ENCODE results near the gene SHKBP1. TPM values are rescaled to one million over a fixed set of nuclear protein-coding genes. Genes with fewer than 3 reads are reported as not detected.

The SHKBP1 gene
- total and polyA plus RNA-seq, 4 donors = 21.1 to 191 (median 97.1) TPM

- Histone ChIP-seq H3K9ac (ENCODE audit: insufficient read depth in 1 of 2, low read length in 2 of 2) (no peak overlapping the region), H3K9me3 (ENCODE audit: control insufficient read depth in 4 of 4, insufficient read depth in 3 of 4, low read length in 3 of 4) (no peaks in the 10 kb centered on the region), H3K4me3 (no peak overlapping the region), H3K27me3 (ENCODE audit: control insufficient read depth in 3 of 3, insufficient read depth in 3 of 3, low read length in 2 of 3) (peaks cover 0 to 11% (median 0%) of the 10 kb centered on the region in 3 donors), H3K27ac (ENCODE audit: low read depth in 1 of 2, low read length in 1 of 2) (no peak overlapping the region), H3K4me1 (ENCODE audit: control insufficient read depth in 5 of 5, insufficient read depth in 5 of 5, low read length in 5 of 5) (peaks cover 4 to 64% (median 23%) of the 10 kb centered on the region in 5 donors), H3K36me3 (ENCODE audit: control insufficient read depth in 4 of 4, insufficient read depth in 4 of 4, low read length in 4 of 4) (no peaks in the 10 kb centered on the region)
- TF ChIP-seq CTCF (IDR thresholded peaks at IDR 0.05; ENCODE audit: control extremely low read depth, extremely low read depth) = no peak
- 6 to 11% methylated on average over 12 to 13 of the region's 13 CpGs for WGBS, 2 donors
- DNase-seq (no peak), ATAC-seq (ENCODE audit: insufficient read depth, low FRiP score) (no peak)
These were observed 24.0 kb downstream of the SHKBP1 start for GRCh38 chr19:40600570-40601133.

- Histone ChIP-seq H3K36me3 (ENCODE audit: control insufficient read depth in 4 of 4, insufficient read depth in 4 of 4, low read length in 4 of 4) (no peaks in the 10 kb centered on the region), H3K27me3 (ENCODE audit: control insufficient read depth in 3 of 3, insufficient read depth in 3 of 3, low read length in 2 of 3) (peaks cover 0 to 11% (median 0%) of the 10 kb centered on the region in 3 donors), H3K27ac (ENCODE audit: low read depth in 1 of 2, low read length in 1 of 2) (peak within 1 kb of the TSS; percentile 60 to 87), H3K9ac (ENCODE audit: insufficient read depth in 1 of 2, low read length in 2 of 2) (peak within 1 kb of the TSS in 1 of 2 donors; percentile 86), H3K9me3 (ENCODE audit: control insufficient read depth in 4 of 4, insufficient read depth in 3 of 4, low read length in 3 of 4) (no peaks in the 10 kb centered on the region), H3K4me3 (peak within 1 kb of the TSS; percentile 40), H3K4me1 (ENCODE audit: control insufficient read depth in 5 of 5, insufficient read depth in 5 of 5, low read length in 5 of 5) (peaks cover 4 to 67% (median 28%) of the 10 kb centered on the region in 5 donors)
- DNase-seq = peak; percentile 67 to 84 (median 80)
- ATAC-seq (ENCODE audit: insufficient read depth, low FRiP score) = no peak
- 1% methylated on average over 50 to 73 of the region's 82 CpGs for WGBS, 2 donors
- no peak for TF ChIP-seq CTCF (IDR thresholded peaks at IDR 0.05; ENCODE audit: control extremely low read depth, extremely low read depth)
These were observed 24.7 kb downstream of the SHKBP1 start, which contains the start of gene LTBP4 for GRCh38 chr19:40601134-40601974. LTBP4 (plus strand) TSS chr19:40601369; CDS start chr19:40601388, 19 bp downstream.

- WGBS, 2 donors = 52 to 65% methylated on average over 2 of the region's 2 CpGs
- no peak for TF ChIP-seq CTCF (IDR thresholded peaks at IDR 0.05; ENCODE audit: control extremely low read depth, extremely low read depth)
- H3K36me3 ChIP-seq (ENCODE audit: control insufficient read depth in 4 of 4, insufficient read depth in 4 of 4, low read length in 4 of 4) = peaks cover 0 to 3% (median 0%) of the 10 kb centered on the region in 4 donors
- H3K9me3 ChIP-seq (ENCODE audit: control insufficient read depth in 4 of 4, insufficient read depth in 3 of 4, low read length in 3 of 4) = no peaks in the 10 kb centered on the region
- H3K27me3 ChIP-seq (ENCODE audit: control insufficient read depth in 3 of 3, insufficient read depth in 3 of 3, low read length in 2 of 3) = peaks cover 0 to 6% (median 0%) of the 10 kb centered on the region in 3 donors
- peaks cover 0 to 55% (median 25%) of the 10 kb centered on the region in 5 donors for H3K4me1 ChIP-seq (ENCODE audit: control insufficient read depth in 5 of 5, insufficient read depth in 5 of 5, low read length in 5 of 5)
- no peak for ATAC-seq (ENCODE audit: insufficient read depth, low FRiP score)
- H3K4me3 ChIP-seq = no peak overlapping the region
- DNase-seq = no peak
- peak overlapping the region; percentile 74 to 87 for H3K27ac ChIP-seq (ENCODE audit: low read depth in 1 of 2, low read length in 1 of 2)
- peak overlapping the region in 1 of 2 donors; percentile 91 for H3K9ac ChIP-seq (ENCODE audit: insufficient read depth in 1 of 2, low read length in 2 of 2)
These were observed 26.4 kb downstream of the SHKBP1 start for GRCh38 chr19:40603071-40603388.
